Activated T-cell treated with anti-CD3 and anti-CD28 coated beads, Interleukin-2, amount 50 U/mL, for 72 hours (primary cell): ENCODE measurements around the gene DMAC1. TPM values are rescaled to one million over a fixed set of nuclear protein-coding genes. Genes with fewer than 3 reads are reported as not detected.

Experiments
- ATAC-seq, 2 donors: fragments of 150-1000 bp; cut with Tn5 transposase; replicated peaks in 1 of 2; 2 replicates each; pipeline ENCODE4 v1.10.0; 2021; ENCODE audit warnings: moderate library complexity in 2 of 2, mild to moderate bottlenecking in 1 of 2
- DNase-seq, 2 donors: peaks; one replicate each; pipeline ENCODE4 v3.0.0; 2021 to 2022; ENCODE audit warnings: mixed read lengths in 1 of 2
- H3K27ac Mint-ChIP-seq: one replicate; pipeline ENCODE4 v1.8.0; 2022; ENCODE audit warnings: mild to moderate bottlenecking, moderate library complexity, mixed read lengths
- H3K27me3 Mint-ChIP-seq: one replicate; pipeline ENCODE4 v1.8.0; 2022; ENCODE audit warnings: low read depth, mixed read lengths
- H3K36me3 Mint-ChIP-seq, 2 donors: one replicate each; pipeline ENCODE4 v1.8.0; 2022; ENCODE audit warnings: mixed read lengths in 2 of 2, mild to moderate bottlenecking in 1 of 2; ENCODE audit not compliant: insufficient read depth in 2 of 2
- H3K4me1 Mint-ChIP-seq: one replicate; pipeline ENCODE4 v1.8.0; 2022; ENCODE audit warnings: low read depth, mixed read lengths
- H3K4me3 Mint-ChIP-seq, 2 donors: one replicate each; pipeline ENCODE4 v1.8.0; 2022; ENCODE audit warnings: mild to moderate bottlenecking in 2 of 2, mixed read lengths in 2 of 2, moderate library complexity in 2 of 2
- H3K9me3 Mint-ChIP-seq, 2 donors: one replicate each; pipeline ENCODE4 v1.8.0; 2022; ENCODE audit warnings: mixed read lengths in 2 of 2
- total RNA-seq, 2 donors: library from RNA; stranded (reverse); gene quantifications; one replicate each; pipeline ENCODE4 v1.2.3, GENCODE V29; 2022

Gene DMAC1
- total RNA-seq, 2 donors from 2014 or later = 34.2 to 39.6 TPM

- no peaks in the 10 kb centered on the region for H3K4me1 Mint-ChIP-seq
- no peak overlapping the region for H3K27ac Mint-ChIP-seq
- no peak for ATAC-seq
These were observed 20.6 kb downstream of the DMAC1 start for GRCh38 chr9:7778851-7779600.

GRCh38 chr9:7777771-7778170, 21.8 kb downstream of the DMAC1 start:
- Mint-ChIP-seq H3K4me1 (no peaks in the 10 kb centered on the region), H3K27me3 (no peaks in the 10 kb centered on the region), H3K4me3 (no peak overlapping the region), H3K36me3 (no peaks in the 10 kb centered on the region), H3K27ac (no peak overlapping the region), H3K9me3 (no peaks in the 10 kb centered on the region)
- DNase-seq = no peak
- no peak for ATAC-seq

More at GRCh38 chr9:7778851-7779600, 20.6 kb downstream of the DMAC1 start:
- H3K4me3 Mint-ChIP-seq = no peak overlapping the region
- H3K36me3 Mint-ChIP-seq = no peaks in the 10 kb centered on the region
- DNase-seq = no peak
- H3K9me3 Mint-ChIP-seq = no peaks in the 10 kb centered on the region
- H3K27me3 Mint-ChIP-seq = no peaks in the 10 kb centered on the region

- Mint-ChIP-seq H3K4me3 (no peak overlapping the region), H3K27ac (no peak overlapping the region), H3K36me3 (peaks cover 0 to 1% of the 10 kb centered on the region in 2 donors), H3K9me3 (peaks cover under 1% of the 10 kb centered on the region in 2 donors), H3K4me1 (no peaks in the 10 kb centered on the region), H3K27me3 (no peaks in the 10 kb centered on the region)
- no peak for DNase-seq
- no peak for ATAC-seq
These were observed 29.5 kb downstream of the DMAC1 start for GRCh38 chr9:7770111-7770510.

- Mint-ChIP-seq H3K27ac (no peak overlapping the region), H3K36me3 (peaks cover 0 to 6% of the 10 kb centered on the region in 2 donors), H3K4me3 (no peak overlapping the region), H3K9me3 (peaks cover 6 to 8% of the 10 kb centered on the region in 2 donors), H3K27me3 (no peaks in the 10 kb centered on the region), H3K4me1 (peaks cover 10% of the 10 kb centered on the region)
- ATAC-seq (no peak), DNase-seq (no peak)
These were observed 37.0 kb downstream of the DMAC1 start for GRCh38 chr9:7762600-7762999.

- H3K36me3 Mint-ChIP-seq = peaks cover 0 to 4% of the 10 kb centered on the region in 2 donors
- peaks cover 24% of the 10 kb centered on the region for H3K4me1 Mint-ChIP-seq
- H3K9me3 Mint-ChIP-seq = peaks cover 5 to 8% of the 10 kb centered on the region in 2 donors
- no peaks in the 10 kb centered on the region for H3K27me3 Mint-ChIP-seq
- DNase-seq (no peak), ATAC-seq (no peak)
- H3K4me3 Mint-ChIP-seq = no peak overlapping the region
- H3K27ac Mint-ChIP-seq = no peak overlapping the region
These were observed 39.6 kb downstream of the DMAC1 start for GRCh38 chr9:7760014-7760415.

- ATAC-seq (peak; percentile 96 to 97), DNase-seq (peak; percentile 29 to 50)
- Mint-ChIP-seq H3K27ac (peak overlapping the region; percentile 9), H3K36me3 (peaks cover 1 to 3% of the 10 kb centered on the region in 2 donors), H3K9me3 (peaks cover 0 to 1% of the 10 kb centered on the region in 2 donors), H3K4me1 (peaks cover 28% of the 10 kb centered on the region), H3K4me3 (no peak overlapping the region), H3K27me3 (no peaks in the 10 kb centered on the region)
These were observed 43.5 kb downstream of the DMAC1 start for GRCh38 chr9:7756088-7756487.

- Mint-ChIP-seq H3K27ac (no peak overlapping the region), H3K9me3 (peaks cover 0 to 1% of the 10 kb centered on the region in 2 donors), H3K27me3 (peaks cover 6% of the 10 kb centered on the region), H3K4me1 (peaks cover 24% of the 10 kb centered on the region), H3K4me3 (no peak overlapping the region), H3K36me3 (peaks cover 0 to 3% of the 10 kb centered on the region in 2 donors)
- ATAC-seq = no peak
- no peak for DNase-seq
These were observed 47.1 kb downstream of the DMAC1 start for GRCh38 chr9:7752481-7752880.
